Fibroblast of the aortic adventitia (primary cell): ENCODE results near the gene DEFB131B. TPM values are rescaled to one million over a fixed set of nuclear protein-coding genes. Genes with fewer than 3 reads are reported as not detected.
"Not testable (repeated sequence)": the region's sequence is repeated elsewhere in the genome, so short reads cannot be mapped to it uniquely, and the experiment has no call there.

Experiments used
- DNase-seq: peaks from one replicate; pipeline ENCODE4 v3.0.0-alpha.2; 2010; ENCODE audit warnings: low read depth
- H3K4me3 ChIP-seq: 2 replicates; pipeline ENCODE4 v1.5.1; 2011; ENCODE audit warnings: low read depth, mild to moderate bottlenecking, control low read depth, low read length, moderate library complexity
- CTCF ChIP-seq: IDR thresholded peaks from 2 replicates; pipeline ENCODE4 v1.5.1; 2011; ENCODE audit warnings: mild to moderate bottlenecking, low read length, control low read depth, inconsistent platforms; ENCODE audit not compliant: insufficient read depth
- total RNA-seq: library from RNA; depleted of rRNA; stranded (reverse); fragments of >200 nt; gene quantifications from 2 replicates; pipeline ENCODE4 v1.2.3, GENCODE V29; 2012; ENCODE audit warnings: low replicate concordance

The DEFB131B gene
- total RNA-seq, 1 donor, result not detected

GRCh38 chr11:71889181-71889872 lies 11.1 kb downstream of the DEFB131B start:
- H3K4me3 ChIP-seq, DNase-seq: not testable (repeated sequence)

- no peak overlapping the region for H3K4me3 ChIP-seq
- DNase-seq, result no peak
- TF ChIP-seq CTCF, result no peak
Measured at GRCh38 chr11:71895961-71896360, 17.7 kb downstream of the DEFB131B start.

GRCh38 chr11:71901137-71901536 lies 22.9 kb downstream of the DEFB131B start:
- DNase-seq, result peak; percentile 25
- H3K4me3 ChIP-seq, result not testable (repeated sequence)

- no peak for TF ChIP-seq CTCF
- no peak for DNase-seq
- H3K4me3 ChIP-seq, result no peak overlapping the region
Measured at GRCh38 chr11:71908218-71908617, 30.0 kb downstream of the DEFB131B start.

- DNase-seq, result not testable (repeated sequence)
Measured at GRCh38 chr11:71910775-71911174, 32.5 kb downstream of the DEFB131B start.

GRCh38 chr11:71911321-71911985 lies 33.2 kb downstream of the DEFB131B start:
- not testable (repeated sequence) for DNase-seq, H3K4me3 ChIP-seq

More at GRCh38 chr11:71910775-71911174, 32.5 kb downstream of the DEFB131B start:
- not testable (repeated sequence) for H3K4me3 ChIP-seq

GRCh38 chr11:71911986-71912340 lies 33.7 kb downstream of the DEFB131B start:
- not testable (repeated sequence) for DNase-seq, H3K4me3 ChIP-seq

GRCh38 chr11:71913756-71914526 lies 35.7 kb downstream of the DEFB131B start:
- no peak overlapping the region for H3K4me3 ChIP-seq
- no peak for TF ChIP-seq CTCF
- peak; percentile 82 for DNase-seq

- no peak for TF ChIP-seq CTCF
- no peak overlapping the region for H3K4me3 ChIP-seq
- no peak for DNase-seq
Measured at GRCh38 chr11:71914617-71915189, 36.5 kb downstream of the DEFB131B start.
